ENCODE results near the gene CRTC2.

CRTC2 gene

GRCh38 chr1:153926405-153926804, 32.0 kb downstream of the CRTC2 start:
- POLR2A ChIA-PET, result no interaction called here
- CTCF ChIA-PET, result interaction anchor here (1.1 kb wide), 2 partner anchors 20 to 60 kb away, joined by 3 to 5 read pairs; partner anchors contain the start of genes DENND4B and RAB13

GRCh38 chr1:153922972-153923925, 35.2 kb downstream of the CRTC2 start, which contains the start of gene GATAD2B:
Gene GATAD2B, minus strand, starts transcription at chr1:153922972. Its CDS starts 94,625 bp downstream, at chr1:153828347.
- DNase-seq (ENCODE audit: low read depth, low spot score), result peak; percentile 100
- CTCF ChIA-PET, result interaction anchor here (0.7 to 6.4 kb wide), 7 partner anchors 9 to 107 kb away, joined by 3 to 34 read pairs (median 3); partner anchors contain the start of gene DENND4B
- POLR2A ChIA-PET, result interaction anchor here (0.6 to 2.3 kb wide), 7 partner anchors 17 to 406 kb away, joined by 3 to 13 read pairs (median 5); partner anchors contain the start of genes CRTC2, DENND4B, JTB and RAB13
- peak within 1 kb of the TSS; percentile 96 for H3K4me3 ChIP-seq (ENCODE audit: low read depth, low read length)
- TF ChIP-seq CTCF (IDR thresholded peaks at IDR 0.05; ENCODE audit: insufficient read depth, low read length, missing control alignments), result no peak

More at GRCh38 chr1:153926405-153926804, 32.0 kb downstream of the CRTC2 start:
- TF ChIP-seq CTCF (IDR thresholded peaks at IDR 0.05; ENCODE audit: insufficient read depth, low read length, missing control alignments), result no peak
- DNase-seq (ENCODE audit: low read depth, low spot score), result no peak
- no peak overlapping the region for H3K4me3 ChIP-seq (ENCODE audit: low read depth, low read length)

- ChIA-PET CTCF (interaction anchor here (0.9 to 6.4 kb wide), 5 partner anchors 11 to 126 kb away, joined by 3 to 34 read pairs (median 4); partner anchors contain the start of gene DENND4B), POLR2A (interaction anchor here (1.0 to 2.3 kb wide), 5 partner anchors 18 to 63 kb away, joined by 3 to 13 read pairs (median 5); partner anchors contain the start of genes CRTC2, DENND4B, JTB and RAB13)
- peak; percentile 10 for TF ChIP-seq CTCF (IDR thresholded peaks at IDR 0.05; ENCODE audit: insufficient read depth, low read length, missing control alignments)
- H3K4me3 ChIP-seq (ENCODE audit: low read depth, low read length), result peak overlapping the region; percentile 96
- DNase-seq (ENCODE audit: low read depth, low spot score), result no peak
These were observed 36.1 kb downstream of the CRTC2 start for GRCh38 chr1:153922076-153922971.

GRCh38 chr1:153921803-153922075, 36.7 kb downstream of the CRTC2 start:
- peak overlapping the region; percentile 96 for H3K4me3 ChIP-seq (ENCODE audit: low read depth, low read length)
- ChIA-PET POLR2A (interaction anchor here (1.1 to 2.3 kb wide), 2 partner anchors 24 to 46 kb away, joined by 4 to 13 read pairs; partner anchors contain the start of gene DENND4B), CTCF (interaction anchor here (0.9 to 6.4 kb wide), 7 partner anchors 11 to 125 kb away, joined by 3 to 34 read pairs (median 4); partner anchors contain the start of gene DENND4B)
- no peak for TF ChIP-seq CTCF (IDR thresholded peaks at IDR 0.05; ENCODE audit: insufficient read depth, low read length, missing control alignments)
- DNase-seq (ENCODE audit: low read depth, low spot score), result no peak

GRCh38 chr1:153921080-153921802, 37.2 kb downstream of the CRTC2 start:
- POLR2A ChIA-PET, result interaction anchor here (0.7 to 1.1 kb wide), 2 partner anchors 24 to 45 kb away, joined by 3 to 4 read pairs; no protein-coding TSS in a partner anchor
- peak overlapping the region; percentile 96 for H3K4me3 ChIP-seq (ENCODE audit: low read depth, low read length)
- TF ChIP-seq CTCF (IDR thresholded peaks at IDR 0.05; ENCODE audit: insufficient read depth, low read length, missing control alignments), result no peak
- CTCF ChIA-PET, result interaction anchor here (1.5 to 6.4 kb wide), 4 partner anchors 24 to 84 kb away, joined by 3 to 34 read pairs (median 6); partner anchors contain the start of gene DENND4B
- DNase-seq (ENCODE audit: low read depth, low spot score), result no peak
